Measurements from ENCODE around the gene TMEM14C.

Gene TMEM14C

GRCh38 chr6:10778230-10778629 lies 55.4 kb downstream of the TMEM14C start:
- DNase-seq (ENCODE audit: low read depth): no peak
- in situ Hi-C loops (cut with HindIII; ENCODE audit: low sequenced_read_pairs): no loop called here

GRCh38 chr6:10779076-10779475 lies 56.2 kb downstream of the TMEM14C start:
- no peak for DNase-seq (ENCODE audit: low read depth)
- no peak overlapping the region for H3K4me3 ChIP-seq (ENCODE audit: low read depth, low read length)
- no peak for TF ChIP-seq CTCF (IDR thresholded peaks at IDR 0.05; ENCODE audit: low read depth, low read length, missing control alignments)
- in situ Hi-C loops (cut with HindIII; ENCODE audit: low sequenced_read_pairs): no loop called here

More at GRCh38 chr6:10778230-10778629, 55.4 kb downstream of the TMEM14C start:
- no peak overlapping the region for H3K4me3 ChIP-seq (ENCODE audit: low read depth, low read length)
- TF ChIP-seq CTCF (IDR thresholded peaks at IDR 0.05; ENCODE audit: low read depth, low read length, missing control alignments): no peak
